HUES64 (cell line): ENCODE data around the gene TPRG1.

ENCODE experiments used
- H3K27ac ChIP-seq: 2 replicates; pipeline ENCODE4 v1.7.0; 2013; ENCODE audit warnings: low read depth, low read length, inconsistent platforms
- H3K27me3 ChIP-seq: 2 replicates; pipeline ENCODE4 v1.6.1; 2013; ENCODE audit warnings: mild to moderate bottlenecking, low read length; ENCODE audit not compliant: insufficient read depth
- H3K36me3 ChIP-seq: 2 replicates; pipeline ENCODE4 v1.6.1; 2013; ENCODE audit warnings: mild to moderate bottlenecking, low read length; ENCODE audit not compliant: insufficient read depth
- H3K4me1 ChIP-seq: 2 replicates; pipeline ENCODE4 v1.6.1; 2013; ENCODE audit warnings: mild to moderate bottlenecking, low read length, moderate library complexity; ENCODE audit not compliant: insufficient read depth
- H3K4me3 ChIP-seq: 2 replicates; pipeline ENCODE4 v1.5.1; 2013; ENCODE audit warnings: mild to moderate bottlenecking, low read length, moderate library complexity
- H3K9ac ChIP-seq: 2 replicates; pipeline ENCODE4 v1.6.1; 2013; ENCODE audit warnings: mild to moderate bottlenecking, low read depth, low read length
- H3K9me3 ChIP-seq: 2 replicates; pipeline ENCODE4 v1.6.1; 2013; ENCODE audit warnings: low read depth, low read length; ENCODE audit not compliant: insufficient read depth
- WGBS: fragments of 150-250, 120-280 bp; methylation state at CpG from one replicate; pipeline ENCODE4 v1.1.7; 2013; ENCODE audit warnings: missing lambda C conversion rate; 5-methylcytosine and 5-hydroxymethylcytosine counted together

The TPRG1 gene

GRCh38 chr3:189167027-189167766, 4.6 kb upstream of the TPRG1 start:
- no peaks in the 10 kb centered on the region for H3K27me3 ChIP-seq
- no peak overlapping the region for H3K4me3 ChIP-seq
- H3K4me1 ChIP-seq: no peaks in the 10 kb centered on the region
- H3K9me3 ChIP-seq: no peaks in the 10 kb centered on the region
- WGBS: 91% methylated on average over 5 of the region's 5 CpGs
- no peak overlapping the region for H3K27ac ChIP-seq
- no peak overlapping the region for H3K9ac ChIP-seq
- H3K36me3 ChIP-seq: no peaks in the 10 kb centered on the region

GRCh38 chr3:189168711-189169110, 3.1 kb upstream of the TPRG1 start:
- Histone ChIP-seq H3K4me3 (no peak overlapping the region), H3K27me3 (no peaks in the 10 kb centered on the region), H3K9me3 (no peaks in the 10 kb centered on the region), H3K9ac (no peak overlapping the region), H3K4me1 (no peaks in the 10 kb centered on the region), H3K36me3 (no peaks in the 10 kb centered on the region), H3K27ac (no peak overlapping the region)
- no CpG with 5 or more reads among the region's 1 CpG for WGBS

GRCh38 chr3:189169728-189170127, 2.0 kb upstream of the TPRG1 start:
- no peaks in the 10 kb centered on the region for H3K4me1 ChIP-seq
- no peak overlapping the region for H3K4me3 ChIP-seq

GRCh38 chr3:189170559-189170958, 1.2 kb upstream of the TPRG1 start:
- H3K9me3 ChIP-seq: no peaks in the 10 kb centered on the region
- H3K4me3 ChIP-seq: no peak overlapping the region
- H3K36me3 ChIP-seq: no peaks in the 10 kb centered on the region
- H3K27me3 ChIP-seq: no peaks in the 10 kb centered on the region
- no peak overlapping the region for H3K9ac ChIP-seq
- no peak overlapping the region for H3K27ac ChIP-seq
- 94% methylated on average over 5 of the region's 7 CpGs for WGBS
- H3K4me1 ChIP-seq: no peaks in the 10 kb centered on the region

More at GRCh38 chr3:189169728-189170127, 2.0 kb upstream of the TPRG1 start:
- H3K36me3 ChIP-seq: no peaks in the 10 kb centered on the region
- H3K9ac ChIP-seq: no peak overlapping the region
- H3K27ac ChIP-seq: no peak overlapping the region
- H3K27me3 ChIP-seq: no peaks in the 10 kb centered on the region
- 77% methylated on average over 6 of the region's 6 CpGs for WGBS
- no peaks in the 10 kb centered on the region for H3K9me3 ChIP-seq

- H3K27me3 ChIP-seq: no peaks in the 10 kb centered on the region
- no peak overlapping the region for H3K27ac ChIP-seq
- H3K4me3 ChIP-seq: no peak overlapping the region
- H3K9ac ChIP-seq: no peak overlapping the region
- H3K36me3 ChIP-seq: no peaks in the 10 kb centered on the region
- 89% methylated on average over 8 of the region's 8 CpGs for WGBS
- no peaks in the 10 kb centered on the region for H3K4me1 ChIP-seq
- H3K9me3 ChIP-seq: no peaks in the 10 kb centered on the region
Measured at GRCh38 chr3:189172668-189173419, 1.1 kb downstream of the TPRG1 start.

GRCh38 chr3:189184566-189184965, 12.8 kb downstream of the TPRG1 start:
- Histone ChIP-seq H3K27me3 (no peaks in the 10 kb centered on the region), H3K9ac (no peak overlapping the region), H3K27ac (no peak overlapping the region), H3K36me3 (no peaks in the 10 kb centered on the region), H3K9me3 (peaks cover 25% of the 10 kb centered on the region), H3K4me1 (no peaks in the 10 kb centered on the region), H3K4me3 (no peak overlapping the region)
- 95% methylated on average over 7 of the region's 7 CpGs for WGBS

GRCh38 chr3:189186101-189186500, 14.3 kb downstream of the TPRG1 start:
- H3K27ac ChIP-seq: no peak overlapping the region
- H3K9me3 ChIP-seq: peaks cover 22% of the 10 kb centered on the region
- no peaks in the 10 kb centered on the region for H3K4me1 ChIP-seq
- no peak overlapping the region for H3K4me3 ChIP-seq
- WGBS: 99% methylated on average over 4 of the region's 4 CpGs
- no peaks in the 10 kb centered on the region for H3K27me3 ChIP-seq
- no peak overlapping the region for H3K9ac ChIP-seq
- H3K36me3 ChIP-seq: no peaks in the 10 kb centered on the region

GRCh38 chr3:189188466-189188865, 16.7 kb downstream of the TPRG1 start:
- H3K4me1 ChIP-seq: no peaks in the 10 kb centered on the region
- H3K27me3 ChIP-seq: no peaks in the 10 kb centered on the region
- no peak overlapping the region for H3K27ac ChIP-seq
- no peaks in the 10 kb centered on the region for H3K36me3 ChIP-seq
- H3K9ac ChIP-seq: no peak overlapping the region
- no peak overlapping the region for H3K4me3 ChIP-seq
- H3K9me3 ChIP-seq: peaks cover 15% of the 10 kb centered on the region

- Histone ChIP-seq H3K36me3 (no peaks in the 10 kb centered on the region), H3K27ac (no peak overlapping the region), H3K4me3 (no peak overlapping the region), H3K27me3 (no peaks in the 10 kb centered on the region), H3K9ac (no peak overlapping the region), H3K9me3 (peaks cover 18% of the 10 kb centered on the region; the same call in 1 of the 2 replicates), H3K4me1 (no peaks in the 10 kb centered on the region)
Measured at GRCh38 chr3:189192725-189193124, 21.0 kb downstream of the TPRG1 start.

- Histone ChIP-seq H3K9me3 (peaks cover 18% of the 10 kb centered on the region; the same call in 1 of the 2 replicates), H3K27ac (no peak overlapping the region), H3K4me1 (no peaks in the 10 kb centered on the region), H3K27me3 (no peaks in the 10 kb centered on the region), H3K36me3 (no peaks in the 10 kb centered on the region), H3K9ac (no peak overlapping the region), H3K4me3 (no peak overlapping the region)
- 91% methylated on average over 5 of the region's 5 CpGs for WGBS
Measured at GRCh38 chr3:189195302-189195701, 23.5 kb downstream of the TPRG1 start.

- Histone ChIP-seq H3K9me3 (no peaks in the 10 kb centered on the region), H3K27me3 (no peaks in the 10 kb centered on the region), H3K4me3 (no peak overlapping the region), H3K4me1 (no peaks in the 10 kb centered on the region), H3K36me3 (no peaks in the 10 kb centered on the region), H3K27ac (no peak overlapping the region), H3K9ac (no peak overlapping the region)
- 96% methylated on average over 6 of the region's 6 CpGs for WGBS
Measured at GRCh38 chr3:189202106-189202505, 30.3 kb downstream of the TPRG1 start.
